Measurements from ENCODE around the gene C1QL1.

C1QL1 gene

GRCh38 chr17:44930667-44931066 lies 37.4 kb downstream of the C1QL1 start:
- no peak for DNase-seq (ENCODE audit: low spot score)

GRCh38 chr17:44928950-44929720 lies 39.0 kb downstream of the C1QL1 start:
- peak; percentile 36 for DNase-seq (ENCODE audit: low spot score)

GRCh38 chr17:44928136-44928535 lies 40.0 kb downstream of the C1QL1 start:
- peak; percentile 38 for DNase-seq (ENCODE audit: low spot score)

- DNase-seq (ENCODE audit: low spot score), result no peak
Measured at GRCh38 chr17:44927696-44928095, 40.4 kb downstream of the C1QL1 start.

- peak; percentile 19 for DNase-seq (ENCODE audit: low spot score)
Measured at GRCh38 chr17:44926821-44927525, 41.1 kb downstream of the C1QL1 start.

GRCh38 chr17:44925731-44926697 lies 42.1 kb downstream of the C1QL1 start:
- no peak for DNase-seq (ENCODE audit: low spot score)

- no peak for DNase-seq (ENCODE audit: low spot score)
Measured at GRCh38 chr17:44924107-44924544, 44.0 kb downstream of the C1QL1 start.

- no peak for DNase-seq (ENCODE audit: low spot score)
Measured at GRCh38 chr17:44922746-44923470, 45.2 kb downstream of the C1QL1 start.

- no peak for DNase-seq (ENCODE audit: low spot score)
Measured at GRCh38 chr17:44922136-44922535, 46.0 kb downstream of the C1QL1 start.

- peak; percentile 55 for DNase-seq (ENCODE audit: low spot score)
Measured at GRCh38 chr17:44921122-44921882, 46.8 kb downstream of the C1QL1 start.

- DNase-seq (ENCODE audit: low spot score), result peak; percentile 58
Measured at GRCh38 chr17:44920565-44920940, 47.5 kb downstream of the C1QL1 start.

GRCh38 chr17:44919885-44920564 lies 48.1 kb downstream of the C1QL1 start:
- DNase-seq (ENCODE audit: low spot score), result peak; percentile 92

GRCh38 chr17:44919411-44919810 lies 48.7 kb downstream of the C1QL1 start:
- peak; percentile 32 for DNase-seq (ENCODE audit: low spot score)

GRCh38 chr17:44918006-44918405 lies 50.1 kb downstream of the C1QL1 start:
- DNase-seq (ENCODE audit: low spot score), result no peak

GRCh38 chr17:44917456-44917855 lies 50.6 kb downstream of the C1QL1 start:
- no peak for DNase-seq (ENCODE audit: low spot score)

GRCh38 chr17:44916781-44917241 lies 51.3 kb downstream of the C1QL1 start:
- DNase-seq (ENCODE audit: low spot score), result peak; percentile 50

- DNase-seq (ENCODE audit: low spot score), result no peak
Measured at GRCh38 chr17:44915862-44916780, 52.0 kb downstream of the C1QL1 start.

GRCh38 chr17:44915321-44915726 lies 52.8 kb downstream of the C1QL1 start, which contains the start of gene GFAP:
Gene GFAP, minus strand, starts transcription at chr17:44915500. Its CDS starts 14 bp downstream, at chr17:44915486.
- DNase-seq (ENCODE audit: low spot score), result peak; percentile 37
